Neuronal stem cell (in vitro differentiated cells): ENCODE measurements around the gene COL25A1.

Experiments used
- DNase-seq: peaks from one replicate; pipeline ENCODE4 v3.0.0-alpha.2; 2013; ENCODE audit warnings: low spot score
- H2AFZ ChIP-seq: one replicate; pipeline ENCODE4 v1.6.1; 2013; ENCODE audit warnings: mild to moderate bottlenecking, low read length, inconsistent platforms
- H2AK5ac ChIP-seq: 2 replicates; pipeline ENCODE4 v1.6.1; 2013; ENCODE audit warnings: low read depth, mild to moderate bottlenecking, inconsistent platforms, low read length, moderate library complexity, mixed read lengths
- H2BK120ac ChIP-seq: 2 replicates; pipeline ENCODE4 v1.6.1; 2013; ENCODE audit warnings: low read depth, mild to moderate bottlenecking, inconsistent platforms, low read length, moderate library complexity, mixed read lengths
- H2BK12ac ChIP-seq: one replicate; pipeline ENCODE4 v1.6.1; 2013; ENCODE audit warnings: low read length, inconsistent platforms
- H2BK15ac ChIP-seq: 2 replicates; pipeline ENCODE4 v1.6.1; 2013; ENCODE audit warnings: mild to moderate bottlenecking, low read length, inconsistent platforms, mixed read lengths
- H2BK5ac ChIP-seq: one replicate; pipeline ENCODE4 v1.6.1; 2013; ENCODE audit warnings: inconsistent platforms, mild to moderate bottlenecking, low read length, moderate library complexity
- H3K14ac ChIP-seq: one replicate; pipeline ENCODE4 v1.6.1; 2013; ENCODE audit warnings: low read length, inconsistent platforms
- H3K18ac ChIP-seq: 2 replicates; pipeline ENCODE4 v1.6.1; 2013; ENCODE audit warnings: low read length, inconsistent platforms
- H3K23ac ChIP-seq: 2 replicates; pipeline ENCODE4 v1.6.1; 2013; ENCODE audit warnings: low read depth, mild to moderate bottlenecking, mixed read lengths, low read length, inconsistent platforms; ENCODE audit not compliant: poor library complexity
- H3K27ac ChIP-seq: replicated peaks from 3 replicates; pipeline ENCODE4 v1.5.1; 2013; ENCODE audit warnings: low read length, inconsistent platforms
- H3K27me3 ChIP-seq, 3 experiments: 2 replicates each; pipeline ENCODE4 v1.6.1; 2013; ENCODE audit warnings: low read length in 3 of 3, mild to moderate bottlenecking in 2 of 3, inconsistent platforms in 1 of 3, low read depth in 1 of 3, mixed read lengths in 1 of 3, moderate library complexity in 1 of 3; ENCODE audit not compliant: control insufficient read depth in 3 of 3, insufficient read depth in 3 of 3
- H3K36me3 ChIP-seq, 2 donors: replicated peaks in 1 of 2; 2 replicates each; pipeline ENCODE4 v1.6.1; 2013; ENCODE audit warnings: low read length in 2 of 2; ENCODE audit not compliant: control insufficient read depth in 2 of 2, insufficient read depth in 2 of 2
- H3K4ac ChIP-seq: 2 replicates; pipeline ENCODE4 v1.6.1; 2013; ENCODE audit warnings: inconsistent platforms, mild to moderate bottlenecking, low read length, moderate library complexity
- H3K4me1 ChIP-seq, 2 donors: 1 replicate in 1 of 2; 2 replicates in 1 of 2; pipeline ENCODE4 v1.6.1; 2013; ENCODE audit warnings: low read length in 2 of 2, low read depth in 1 of 2; ENCODE audit not compliant: control insufficient read depth in 2 of 2, insufficient read depth in 1 of 2
- H3K4me2 ChIP-seq: one replicate; pipeline ENCODE4 v1.6.1; 2013; ENCODE audit warnings: mild to moderate bottlenecking, low read length, inconsistent platforms; ENCODE audit not compliant: insufficient read depth, poor library complexity, severe bottlenecking
- H3K4me3 ChIP-seq, 2 donors: 2 replicates each; pipeline ENCODE4 v1.5.1; 2013; ENCODE audit warnings: low read length in 2 of 2, mild to moderate bottlenecking in 2 of 2, inconsistent platforms in 1 of 2, moderate library complexity in 1 of 2
- H3K79me1 ChIP-seq: one replicate; pipeline ENCODE4 v1.6.1; 2013; ENCODE audit warnings: low read depth, mild to moderate bottlenecking, inconsistent platforms, low read length, moderate library complexity
- H3K9ac ChIP-seq: one replicate; pipeline ENCODE4 v1.6.1; 2013; ENCODE audit warnings: mild to moderate bottlenecking, low read depth, low read length, inconsistent platforms; ENCODE audit not compliant: poor library complexity
- H3K9me3 ChIP-seq, 2 donors: replicated peaks in 1 of 2; 2 replicates each; pipeline versions ENCODE3 to v1.6.1; 2013; ENCODE audit warnings: low read length in 2 of 2, mild to moderate bottlenecking in 2 of 2, inconsistent platforms in 1 of 2, low read depth in 1 of 2, mixed read lengths in 1 of 2, moderate library complexity in 1 of 2; ENCODE audit not compliant: control insufficient read depth in 2 of 2, insufficient read depth in 1 of 2
- H4K8ac ChIP-seq: one replicate; pipeline ENCODE4 v1.6.1; 2013; ENCODE audit warnings: low read depth, mild to moderate bottlenecking, inconsistent platforms, low read length, moderate library complexity
- H4K91ac ChIP-seq: one replicate; pipeline ENCODE4 v1.6.1; 2013; ENCODE audit warnings: low read length, low read depth, mild to moderate bottlenecking, inconsistent platforms; ENCODE audit not compliant: poor library complexity
- WGBS, 2 donors: extraction: QIAGEN DNeasy Blood & Tissue Kit; methylation state at CpG; one replicate each; pipeline ENCODE4 v1.1.7; 2013; ENCODE audit warnings: missing lambda C conversion rate in 2 of 2, mixed read lengths in 1 of 2; ENCODE audit not compliant: insufficient read length in 2 of 2, insufficient replicate concordance in 1 of 2; ENCODE audit errors: extremely low coverage in 2 of 2; 5-methylcytosine and 5-hydroxymethylcytosine counted together

Gene COL25A1

DNA sequence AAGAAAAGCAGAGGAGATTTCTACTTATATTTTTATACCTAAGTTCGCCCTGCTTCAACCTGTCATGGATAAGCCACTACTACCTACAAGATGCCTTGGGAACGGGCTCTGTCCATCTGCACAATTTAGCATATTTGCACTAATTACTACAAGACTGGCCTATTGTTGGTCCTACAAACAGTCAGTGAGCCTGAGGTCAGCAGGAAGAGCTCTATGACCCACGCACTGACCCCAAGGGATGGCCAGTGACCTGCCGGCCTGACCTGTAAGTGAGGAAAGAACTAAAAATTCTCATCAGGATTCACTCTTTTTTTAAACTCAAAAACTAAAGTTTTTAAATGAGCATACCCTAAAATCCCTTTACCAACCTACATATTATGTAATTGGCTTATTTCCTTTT is 142.0 kb downstream of the COL25A1 start:
- Histone ChIP-seq H3K36me3 (no peaks in the 10 kb centered on the region), H3K23ac (no peak overlapping the region), H2BK5ac (no peak overlapping the region), H2BK15ac (no peak overlapping the region), H3K14ac (no peak overlapping the region), H3K9ac (no peak overlapping the region), H3K4me2 (no peak overlapping the region), H3K18ac (no peak overlapping the region), H3K27me3 (peaks cover 0 to 61% (median 0%) of the 10 kb centered on the region in 3 experiments), H2AK5ac (no peak overlapping the region), H4K8ac (no peak overlapping the region), H2BK120ac (no peak overlapping the region), H3K4ac (no peak overlapping the region), H4K91ac (no peak overlapping the region), H2BK12ac (no peak overlapping the region), H3K79me1 (no peaks in the 10 kb centered on the region), H3K27ac (no peak overlapping the region), H3K4me3 (no peak overlapping the region), H2AFZ (no peak overlapping the region), H3K4me1 (peaks cover 0 to 25% of the 10 kb centered on the region in 2 donors), H3K9me3 (no peaks in the 10 kb centered on the region)
- DNase-seq: peak; percentile 29
- no CpG with 5 or more reads among the region's 4 CpGs for WGBS, 2 donors

DNA sequence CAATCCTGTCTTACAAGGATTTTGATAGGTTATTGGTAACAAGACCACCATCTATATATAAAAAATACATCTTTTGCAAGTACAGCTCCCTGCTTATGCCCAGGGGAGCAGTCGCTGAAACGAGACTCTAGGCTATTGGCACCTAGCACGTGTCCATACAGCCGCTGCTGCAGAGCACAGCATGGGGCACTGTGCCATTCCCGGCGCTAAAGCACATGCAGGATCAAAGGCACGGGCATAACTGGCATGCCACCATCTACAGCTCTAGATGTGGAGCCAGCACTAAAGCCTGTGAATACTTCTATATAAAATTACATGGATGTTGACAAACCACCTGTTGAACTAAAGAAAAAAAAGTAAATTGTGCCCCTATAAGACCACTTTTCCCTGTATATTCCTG is 144.8 kb downstream of the COL25A1 start:
- Histone ChIP-seq H2AK5ac (no peak overlapping the region), H4K91ac (no peak overlapping the region), H3K4me3 (no peak overlapping the region), H3K23ac (no peak overlapping the region), H3K27me3 (peaks cover 0 to 67% (median 0%) of the 10 kb centered on the region in 3 experiments), H3K27ac (no peak overlapping the region), H4K8ac (no peak overlapping the region), H3K36me3 (no peaks in the 10 kb centered on the region), H3K4me1 (peaks cover 0 to 15% of the 10 kb centered on the region in 2 donors), H2BK12ac (peak overlapping the region; percentile 47), H2AFZ (no peak overlapping the region), H3K9ac (no peak overlapping the region), H3K4me2 (no peak overlapping the region), H2BK120ac (no peak overlapping the region), H3K18ac (peak overlapping the region; percentile 12), H3K9me3 (no peaks in the 10 kb centered on the region), H3K79me1 (no peaks in the 10 kb centered on the region), H2BK15ac (no peak overlapping the region), H3K4ac (no peak overlapping the region), H2BK5ac (no peak overlapping the region), H3K14ac (no peak overlapping the region)
- WGBS, 2 donors: no CpG with 5 or more reads among the region's 7 CpGs
- DNase-seq: no peak

GRCh38 chr4:109157205-109157604 is 145.3 kb downstream of the COL25A1 start:
- no peaks in the 10 kb centered on the region for H3K9me3 ChIP-seq
- no CpG with 5 or more reads among the region's 2 CpGs for WGBS, 2 donors
- no peak overlapping the region for H3K9ac ChIP-seq
- no peak overlapping the region for H3K4me3 ChIP-seq
- H2BK15ac ChIP-seq: no peak overlapping the region
- H3K18ac ChIP-seq: no peak overlapping the region
- no peak overlapping the region for H2AK5ac ChIP-seq
- no peak overlapping the region for H3K23ac ChIP-seq
- H3K4ac ChIP-seq: no peak overlapping the region
- no peak overlapping the region for H3K27ac ChIP-seq
- H3K79me1 ChIP-seq: no peaks in the 10 kb centered on the region
- no peak overlapping the region for H2BK12ac ChIP-seq
- H3K36me3 ChIP-seq: no peaks in the 10 kb centered on the region
- H3K14ac ChIP-seq: no peak overlapping the region
- no peak for DNase-seq
- no peak overlapping the region for H2BK120ac ChIP-seq
- H4K8ac ChIP-seq: no peak overlapping the region
- no peak overlapping the region for H2AFZ ChIP-seq
- H4K91ac ChIP-seq: no peak overlapping the region
- H2BK5ac ChIP-seq: no peak overlapping the region
- peaks cover 0 to 10% of the 10 kb centered on the region in 2 donors for H3K4me1 ChIP-seq
- H3K27me3 ChIP-seq: peaks cover 0 to 62% (median 0%) of the 10 kb centered on the region in 3 experiments
- no peak overlapping the region for H3K4me2 ChIP-seq

GRCh38 chr4:109156356-109156755 is 146.1 kb downstream of the COL25A1 start:
- Histone ChIP-seq H3K36me3 (no peaks in the 10 kb centered on the region), H4K8ac (no peak overlapping the region), H3K27me3 (peaks cover 0 to 56% (median 0%) of the 10 kb centered on the region in 3 experiments), H3K4me3 (no peak overlapping the region), H3K14ac (no peak overlapping the region), H2BK15ac (no peak overlapping the region), H3K4ac (no peak overlapping the region), H3K9ac (no peak overlapping the region), H4K91ac (no peak overlapping the region), H3K4me2 (no peak overlapping the region), H3K23ac (no peak overlapping the region), H3K9me3 (no peaks in the 10 kb centered on the region), H2AFZ (no peak overlapping the region), H2BK12ac (no peak overlapping the region), H3K27ac (no peak overlapping the region), H2AK5ac (no peak overlapping the region), H2BK120ac (no peak overlapping the region), H3K4me1 (peaks cover 0 to 10% of the 10 kb centered on the region in 2 donors), H2BK5ac (no peak overlapping the region), H3K18ac (no peak overlapping the region), H3K79me1 (no peaks in the 10 kb centered on the region)
- no peak for DNase-seq
- no CpG with 5 or more reads among the region's 2 CpGs for WGBS, 2 donors
